ENCODE results near the gene MAFG.
"Not testable (repeated sequence)": the region's sequence is repeated elsewhere in the genome, so short reads cannot be mapped to it uniquely, and the experiment has no call there.

The MAFG gene

GRCh38 chr17:81957691-81958432 lies 30.3 kb upstream of the MAFG start:
- no peak for DNase-seq

GRCh38 chr17:81956607-81957589 lies 29.4 kb upstream of the MAFG start:
- no peak for DNase-seq

GRCh38 chr17:81955756-81956544 lies 28.4 kb upstream of the MAFG start:
- DNase-seq = no peak

GRCh38 chr17:81955058-81955681 lies 27.6 kb upstream of the MAFG start:
- DNase-seq = no peak

- no peak for DNase-seq
Observed at GRCh38 chr17:81954131-81955057, 26.9 kb upstream of the MAFG start.

GRCh38 chr17:81953443-81953842 lies 25.9 kb upstream of the MAFG start:
- not testable (repeated sequence) for DNase-seq

GRCh38 chr17:81952792-81953228 lies 25.3 kb upstream of the MAFG start:
- DNase-seq = no peak

GRCh38 chr17:81951785-81952684 lies 24.5 kb upstream of the MAFG start:
- no peak for DNase-seq

- no peak for DNase-seq
Observed at GRCh38 chr17:81950501-81950900, 23.0 kb upstream of the MAFG start.

- DNase-seq = no peak
Observed at GRCh38 chr17:81948635-81949378, 21.3 kb upstream of the MAFG start.

- DNase-seq = no peak
Observed at GRCh38 chr17:81947189-81947588, 19.7 kb upstream of the MAFG start, which contains the start of gene MYADML2. Gene MYADML2, minus strand, starts transcription at chr17:81947233. Its CDS starts 5,492 bp downstream, at chr17:81941741.

- DNase-seq = no peak
Observed at GRCh38 chr17:81944858-81945257, 17.3 kb upstream of the MAFG start.

- no peak for DNase-seq
Observed at GRCh38 chr17:81942167-81942553, 14.6 kb upstream of the MAFG start.

GRCh38 chr17:81941484-81942166 lies 14.1 kb upstream of the MAFG start:
- DNase-seq = no peak

GRCh38 chr17:81940538-81941483 lies 13.3 kb upstream of the MAFG start:
- no peak for DNase-seq

- DNase-seq = no peak
Observed at GRCh38 chr17:81939881-81940385, 12.4 kb upstream of the MAFG start.

GRCh38 chr17:81939218-81939617 lies 11.7 kb upstream of the MAFG start:
- no peak for DNase-seq

Measured in fibroblast of skin of right biceps (primary cell).